ENCODE results near the gene C19orf38. TPM values are rescaled to one million over a fixed set of nuclear protein-coding genes. Genes with fewer than 3 reads are reported as not detected.

The C19orf38 gene
- total and polyA plus RNA-seq, 2 of the 4 experiments (the other 2 are of a cell fraction): 0.18 to 0.19 TPM

GRCh38 chr19:10831987-10832938, 16.0 kb upstream of the C19orf38 start (continued):
- no peak for TF ChIP-seq BHLHE40 (IDR thresholded peaks at IDR 0.05; ENCODE audit: low read depth, low read length)

GRCh38 chr19:10832939-10833296, 15.3 kb upstream of the C19orf38 start:
- no peaks in the 10 kb centered on the region for H3K27me3 ChIP-seq (ENCODE audit: control insufficient read depth, insufficient read depth, low read length)
- no peak overlapping the region for H3K14ac ChIP-seq (replicated peaks; ENCODE audit: low read depth, low read length)
- no peak overlapping the region for H2BK5ac ChIP-seq (ENCODE audit: low read depth, low read length, poor library complexity, severe bottlenecking)
- H3K4ac ChIP-seq (ENCODE audit: low read depth, low read length): no peak overlapping the region
- no peak overlapping the region for H3K56ac ChIP-seq (ENCODE audit: extremely low read depth, insufficient read depth, low read length)
- ChIA-PET POLR2A (ENCODE audit: unreplicated experiment) (no interaction called here), CTCF (no interaction called here)
- no peaks in the 10 kb centered on the region; the same call in 1 of the 2 replicates for H4K20me1 ChIP-seq (ENCODE audit: insufficient read depth, low read length)
- no TSS peak for BruUV-seq (replicated peaks)
- no peak overlapping the region for H2BK15ac ChIP-seq (ENCODE audit: low read depth, low read length)
- H2AK9ac ChIP-seq (replicated peaks; ENCODE audit: low read depth, low read length, poor library complexity): no peak overlapping the region
- peaks cover 5% of the 10 kb centered on the region for H3K9me3 ChIP-seq (ENCODE audit: control insufficient read depth, insufficient read depth, low read length)
- in situ Hi-C loops (cut with MboI; ENCODE audit: low sequenced_read_pairs) (no loop called here), dilution Hi-C loops (cut with HindIII; ENCODE audit: low sequenced_read_pairs, unreplicated experiment) (no loop called here), intact Hi-C loops (cut with micrococcal nuclease) (no loop called here)
- H4K5ac ChIP-seq (ENCODE audit: low read depth, low read length): no peak overlapping the region
- DNase-seq: no peak
- H3K9ac ChIP-seq (ENCODE audit: low read depth, low read length): no peak overlapping the region
- ATAC-seq (ENCODE audit: low read depth): no peak
- H4K91ac ChIP-seq (ENCODE audit: insufficient read depth, low read depth, low read length): no peak overlapping the region
- no peak overlapping the region for H3K18ac ChIP-seq (ENCODE audit: low read depth, low read length)
- peaks cover 7% of the 10 kb centered on the region; the same call in 1 of the 2 replicates for H3K9me1 ChIP-seq (ENCODE audit: insufficient read depth, low read length)
- no peak overlapping the region for H2BK120ac ChIP-seq (ENCODE audit: low read depth, low read length)
- peaks cover 11 to 17% of the 10 kb centered on the region in 2 experiments; a peak in 3 of 4 replicates for H3K79me1 ChIP-seq (ENCODE audit: low read depth in 1 of 2, low read length in 2 of 2)
- H2BK20ac ChIP-seq (ENCODE audit: low read depth, low read length): no peak overlapping the region
- no peak overlapping the region for H3K27ac ChIP-seq (ENCODE audit: insufficient read depth, low read length)
- 87% methylated on average over 19 of the region's 20 CpGs; no CpG with 5 or more reads in 1 of the 2 experiments for WGBS, 2 experiments (ENCODE audit: extremely low coverage in 2 of 2, insufficient read length in 1 of 2)
- no peak overlapping the region for H3K4me3 ChIP-seq (ENCODE audit: insufficient read depth, low read depth, low read length)
- no peak overlapping the region for H3K4me2 ChIP-seq (ENCODE audit: low read depth, low read length)
- no peak overlapping the region for H3K23ac ChIP-seq (ENCODE audit: low read depth, low read length)
- no peak overlapping the region for H4K8ac ChIP-seq (ENCODE audit: low read depth in 2 of 2, low read length in 2 of 2)
- peaks cover 9% of the 10 kb centered on the region for H3K4me1 ChIP-seq (ENCODE audit: control insufficient read depth, insufficient read depth, low read length)
- H3K36me3 ChIP-seq (ENCODE audit: control insufficient read depth, insufficient read depth, low read length): peaks cover 44% of the 10 kb centered on the region
- no peak overlapping the region for H2AFZ ChIP-seq (replicated peaks; ENCODE audit: low read length, poor library complexity)
- no peak overlapping the region for H2AK5ac ChIP-seq (ENCODE audit: low read depth, low read length)
- TF ChIP-seq CEBPB (IDR thresholded peaks at IDR 0.05; ENCODE audit: low read depth, low read length): no peak
- no peak for TF ChIP-seq MXI1 (IDR thresholded peaks at IDR 0.05; ENCODE audit: borderline replicate concordance, low read depth, low read length)
- no peak for TF ChIP-seq MAFK (IDR thresholded peaks at IDR 0.05; ENCODE audit: low read depth, low read length)
- no peak for TF ChIP-seq POLR2A (IDR thresholded peaks at IDR 0.05; ENCODE audit: low read depth, low read length)
- TF ChIP-seq RFX5 (IDR thresholded peaks at IDR 0.05; ENCODE audit: low read depth, low read length): no peak
- TF ChIP-seq USF2 (IDR thresholded peaks at IDR 0.05; ENCODE audit: low read depth, low read length): no peak
- TF ChIP-seq BHLHE40 (IDR thresholded peaks at IDR 0.05; ENCODE audit: low read depth, low read length): no peak
- no peak for TF ChIP-seq ELK1 (IDR thresholded peaks at IDR 0.05; ENCODE audit: borderline replicate concordance, low read depth, low read length)
- no peak for TF ChIP-seq MAZ (IDR thresholded peaks at IDR 0.05; ENCODE audit: borderline replicate concordance, low read depth, low read length)
- TF ChIP-seq NFE2L2 (IDR thresholded peaks at IDR 0.05; ENCODE audit: low read depth, low read length): no peak
- TF ChIP-seq CTCF (conservative IDR thresholded peaks at IDR 0.05; ENCODE audit: low read depth, low read length): no peak
- no peak for TF ChIP-seq RAD21 (IDR thresholded peaks at IDR 0.05; ENCODE audit: low read length)

Data from IMR-90 (cell line).